ENCODE measurements around the gene COG4. TPM values are rescaled to one million over a fixed set of nuclear protein-coding genes. Genes with fewer than 3 reads are reported as not detected.

Gene COG4
- total and polyA plus RNA-seq, 12 donors: 28.2 to 195 (median 69.8) TPM

GRCh38 chr16:70438969-70439862 lies 84.1 kb downstream of the COG4 start, which contains the start of gene ST3GAL2:
Gene ST3GAL2, minus strand, starts transcription at chr16:70439100. Its CDS starts 40,570 bp downstream, at chr16:70398530.
- H3K9me3 ChIP-seq (replicated peaks in 1 of 3): no peaks in the 10 kb centered on the region
- peak within 1 kb of the TSS; percentile 11 to 84 (median 55) for H3K4me3 ChIP-seq
- H3K4me1 ChIP-seq (replicated peaks in 1 of 2): peaks cover 0 to 23% of the 10 kb centered on the region in 2 donors
- peak within 1 kb of the TSS in 3 of 5 donors; percentile 32 to 88 (median 71) for H3K27ac ChIP-seq
- H3K36me3 ChIP-seq (replicated peaks in 1 of 2): no peaks in the 10 kb centered on the region
- WGBS, 4 donors: 0 to 18% (median 3%) methylated on average over 3 to 86 of the region's 86 CpGs
- peak; percentile 86 to 96 (median 94) for DNase-seq
- TF ChIP-seq POLR2A (IDR thresholded peaks at IDR 0.05): no peak
- TF ChIP-seq, protein P1, sequence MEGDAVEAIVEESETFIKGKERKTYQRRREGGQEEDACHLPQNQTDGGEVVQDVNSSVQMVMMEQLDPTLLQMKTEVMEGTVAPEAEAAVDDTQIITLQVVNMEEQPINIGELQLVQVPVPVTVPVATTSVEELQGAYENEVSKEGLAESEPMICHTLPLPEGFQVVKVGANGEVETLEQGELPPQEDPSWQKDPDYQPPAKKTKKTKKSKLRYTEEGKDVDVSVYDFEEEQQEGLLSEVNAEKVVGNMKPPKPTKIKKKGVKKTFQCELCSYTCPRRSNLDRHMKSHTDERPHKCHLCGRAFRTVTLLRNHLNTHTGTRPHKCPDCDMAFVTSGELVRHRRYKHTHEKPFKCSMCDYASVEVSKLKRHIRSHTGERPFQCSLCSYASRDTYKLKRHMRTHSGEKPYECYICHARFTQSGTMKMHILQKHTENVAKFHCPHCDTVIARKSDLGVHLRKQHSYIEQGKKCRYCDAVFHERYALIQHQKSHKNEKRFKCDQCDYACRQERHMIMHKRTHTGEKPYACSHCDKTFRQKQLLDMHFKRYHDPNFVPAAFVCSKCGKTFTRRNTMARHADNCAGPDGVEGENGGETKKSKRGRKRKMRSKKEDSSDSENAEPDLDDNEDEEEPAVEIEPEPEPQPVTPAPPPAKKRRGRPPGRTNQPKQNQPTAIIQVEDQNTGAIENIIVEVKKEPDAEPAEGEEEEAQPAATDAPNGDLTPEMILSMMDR (IDR thresholded peaks at IDR 0.05): peak in 3 of 6 experiments; percentile 12 to 17 (median 15)
- H3K27me3 ChIP-seq: no peaks in the 10 kb centered on the region
- intact Hi-C loops (cut with DNase I): loop anchor here in 1 of 2 donors (5.0 kb wide), 1 partner anchor 57 kb away; no protein-coding TSS in a partner anchor

- peaks cover 0 to 30% of the 10 kb centered on the region in 2 donors for H3K4me1 ChIP-seq (replicated peaks in 1 of 2)
- H3K4me3 ChIP-seq: peak overlapping the region in 2 of 4 donors; percentile 70 to 84
- intact Hi-C loops (cut with DNase I): loop anchor here in 1 of 2 donors (5.0 kb wide), 1 partner anchor 56 kb away; no protein-coding TSS in a partner anchor
- H3K9me3 ChIP-seq (replicated peaks in 1 of 3): no peaks in the 10 kb centered on the region
- H3K27ac ChIP-seq: peak overlapping the region in 3 of 5 donors; percentile 32 to 88 (median 48)
- WGBS, 4 donors: 0 to 1% (median 1%) methylated on average over 4 to 39 of the region's 39 CpGs
- no peak for TF ChIP-seq POLR2A (IDR thresholded peaks at IDR 0.05)
- TF ChIP-seq, protein P1 (IDR thresholded peaks at IDR 0.05): no peak
- H3K36me3 ChIP-seq (replicated peaks in 1 of 2): no peaks in the 10 kb centered on the region
- H3K27me3 ChIP-seq: no peaks in the 10 kb centered on the region
- DNase-seq: peak in 3 of 7 donors; percentile 32 to 43 (median 43)
Measured at GRCh38 chr16:70438585-70438968, 84.8 kb downstream of the COG4 start.

DNA sequence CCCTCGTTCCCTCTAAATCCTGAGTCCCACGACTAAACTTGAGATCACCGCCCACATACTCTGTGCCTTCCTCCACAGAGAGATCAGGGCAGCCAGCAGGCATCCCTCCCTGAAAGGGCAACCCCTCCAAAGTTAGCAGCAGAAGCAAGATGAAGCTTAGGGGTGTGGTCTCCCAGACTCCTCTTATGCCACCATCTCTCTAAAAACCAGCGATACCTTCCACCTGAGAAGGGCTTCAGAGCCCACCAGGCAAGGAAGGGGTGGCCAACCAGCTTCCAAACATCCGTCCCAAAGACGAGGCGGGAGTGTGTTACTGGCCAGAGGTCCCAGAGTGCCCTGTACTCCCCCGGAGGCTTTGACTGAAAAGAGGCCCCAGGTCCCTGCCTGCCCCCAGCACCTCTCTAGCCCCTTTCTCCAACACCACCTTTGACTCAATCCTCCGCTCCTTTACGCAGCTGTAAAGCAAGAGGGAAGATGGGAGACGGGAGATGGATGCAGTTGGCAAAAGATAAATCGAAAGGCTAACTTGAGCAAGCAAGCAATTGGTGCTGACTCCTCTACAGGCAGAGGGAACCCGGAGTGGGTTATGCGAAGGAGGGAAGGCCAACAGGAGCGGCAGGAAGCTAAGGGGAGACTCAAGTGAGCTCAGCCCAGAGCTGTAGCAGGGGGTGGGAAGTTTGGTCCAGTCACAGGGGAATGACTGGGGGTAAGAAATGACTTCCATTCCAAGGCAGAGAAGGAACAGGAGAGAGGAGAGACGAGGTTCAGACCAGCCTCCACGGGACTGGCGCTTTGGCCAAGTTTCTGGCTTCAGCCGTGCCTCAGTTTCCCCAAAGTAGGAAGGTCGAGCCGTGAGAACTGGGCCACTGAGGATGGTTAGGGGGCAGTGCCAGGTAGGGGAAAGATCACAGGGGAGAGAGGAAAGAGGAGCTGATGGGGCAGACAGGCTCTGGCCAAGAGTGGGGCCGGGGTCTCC lies 85.5 kb downstream of the COG4 start:
- DNase-seq: peak; percentile 32 to 66 (median 51)

More for the DNA sequence above, 85.5 kb downstream of the COG4 start:
- Histone ChIP-seq H3K36me3 (replicated peaks in 1 of 2) (no peaks in the 10 kb centered on the region), H3K4me1 (replicated peaks in 1 of 2) (peaks cover 0 to 37% of the 10 kb centered on the region in 2 donors), H3K9me3 (replicated peaks in 1 of 3) (no peaks in the 10 kb centered on the region), H3K27me3 (no peaks in the 10 kb centered on the region), H3K4me3 (peak overlapping the region in 3 of 4 donors; percentile 11 to 84 (median 70)), H3K27ac (peak overlapping the region in 3 of 5 donors; percentile 32 to 88 (median 48))
- 9 to 14% (median 12%) methylated on average over 22 of the region's 22 CpGs for WGBS, 4 donors
- intact Hi-C loops (cut with DNase I): loop anchor here in 1 of 2 donors (5.0 kb wide), 1 partner anchor 56 kb away; no protein-coding TSS in a partner anchor
- TF ChIP-seq, protein P1 (IDR thresholded peaks at IDR 0.05): no peak
- peak in 1 of 2 donors; percentile 12 for TF ChIP-seq POLR2A (IDR thresholded peaks at IDR 0.05)

Data from adrenal gland (tissue), 12 donors.